K562 treated with DMSO at 1 percent for 4 hours (cell line): ENCODE data around the gene FMOD. TPM values are rescaled to one million over a fixed set of nuclear protein-coding genes. Genes with fewer than 3 reads are reported as not detected.

Experiments
- total RNA-seq: library from RNA; unstranded; fragments of 300-600 nt; gene quantifications from 2 replicates; pipeline ENCODE4 v1.2.3, GENCODE V29; 2022; ENCODE audit not compliant: insufficient read depth

The FMOD gene
- not detected in 2 replicates for total RNA-seq

GRCh38 chr1:203351037-203351625 is at the start of gene FMOD:
Gene FMOD (minus strand): TSS chr1:203351122. CDS start chr1:203348270, 2,852 bp downstream.

GRCh38 chr1:203304919-203305808 is 45.8 kb downstream of the FMOD start, which contains the start of gene BTG2:
Gene BTG2 (plus strand): TSS chr1:203305519. CDS start chr1:203305607, 88 bp downstream.

Other genes starting within 250 kb of the FMOD start
- gene ADORA1, start 223.4 kb downstream of the FMOD start, total RNA-seq: not detected in 2 replicates
- not detected in 2 replicates for gene MYBPH, start 175.3 kb downstream of the FMOD start, total RNA-seq
- 0.75 TPM in 1 of 2 replicates, not detected in the other for gene CHI3L1, start 164.4 kb downstream of the FMOD start, total RNA-seq
- not detected in 2 replicates for gene CHIT1, start 121.4 kb downstream of the FMOD start, total RNA-seq
- 11.5 and 11.8 TPM in 2 replicates for gene BTG2, start 45.6 kb downstream of the FMOD start, total RNA-seq
- gene PRELP, start 124.7 kb upstream of the FMOD start, total RNA-seq: not detected in 2 replicates
- not detected in 2 replicates for gene OPTC, start 143.0 kb upstream of the FMOD start, total RNA-seq